Natural killer cell (primary cell): ENCODE results near the gene MELTF. TPM values are rescaled to one million over a fixed set of nuclear protein-coding genes. Genes with fewer than 3 reads are reported as not detected.
"Not testable (repeated sequence)": the region's sequence is repeated elsewhere in the genome, so short reads cannot be mapped to it uniquely, and the experiment has no call there.

Experiments
- ATAC-seq, 3 donors: fragments of 150-1000 bp in 2 of 3; fragments of 200-7000 bp in 1 of 3; cut with Tn5 transposase; 1 replicate in 1 of 3; 2 replicates in 2 of 3; pipeline ENCODE4 v1.10.0; 2021; ENCODE audit warnings: mild to moderate bottlenecking in 2 of 3, moderate library complexity in 2 of 3
- DNase-seq, 2 donors: peaks; one replicate each; pipeline versions ENCODE4 v3.0.0 to v3.0.0-alpha.2; 2013 to 2021; ENCODE audit warnings: mixed read lengths in 1 of 2
- H3K27ac ChIP-seq: one replicate; pipeline ENCODE4 v1.5.1; 2013; ENCODE audit warnings: mild to moderate bottlenecking, low read length
- H3K27me3 ChIP-seq: one replicate; pipeline ENCODE4 v1.6.1; 2013; ENCODE audit warnings: low read length; ENCODE audit not compliant: control insufficient read depth, insufficient read depth
- H3K36me3 ChIP-seq: one replicate; pipeline ENCODE4 v1.6.1; 2013; ENCODE audit warnings: low read length; ENCODE audit not compliant: control insufficient read depth, insufficient read depth
- H3K4me1 ChIP-seq: one replicate; pipeline ENCODE4 v1.6.1; 2013; ENCODE audit warnings: low read length; ENCODE audit not compliant: control insufficient read depth, insufficient read depth
- H3K4me3 ChIP-seq: one replicate; pipeline ENCODE4 v1.5.1; 2013; ENCODE audit warnings: low read length
- H3K9me3 ChIP-seq: one replicate; pipeline ENCODE4 v1.6.1; 2013; ENCODE audit warnings: low read length; ENCODE audit not compliant: control insufficient read depth, insufficient read depth
- H3K27ac Mint-ChIP-seq, 2 donors: one replicate each; pipeline ENCODE4 v1.8.0; 2022; ENCODE audit warnings: mild to moderate bottlenecking in 2 of 2, mixed read lengths in 2 of 2, moderate library complexity in 1 of 2
- H3K27me3 Mint-ChIP-seq, 2 donors: one replicate each; pipeline ENCODE4 v1.8.0; 2022; ENCODE audit warnings: low read depth in 2 of 2, mixed read lengths in 2 of 2
- H3K36me3 Mint-ChIP-seq: one replicate; pipeline ENCODE4 v1.8.0; 2022; ENCODE audit warnings: mixed read lengths
- H3K4me1 Mint-ChIP-seq, 2 donors: one replicate each; pipeline ENCODE4 v1.8.0; 2022; ENCODE audit warnings: mixed read lengths in 2 of 2
- H3K4me3 Mint-ChIP-seq: one replicate; pipeline ENCODE4 v1.8.0; 2022; ENCODE audit warnings: mild to moderate bottlenecking, moderate library complexity, mixed read lengths
- H3K9me3 Mint-ChIP-seq, 2 donors: one replicate each; pipeline ENCODE4 v1.8.0; 2022; ENCODE audit warnings: mixed read lengths in 2 of 2
- WGBS: methylation state at CpG from one replicate; pipeline ENCODE4 v1.1.7; 2013; ENCODE audit warnings: missing lambda C conversion rate; ENCODE audit not compliant: insufficient coverage; 5-methylcytosine and 5-hydroxymethylcytosine counted together
- intact Hi-C: fragments of 100-400 bp; cut with micrococcal nuclease; formaldehyde crosslinking; loops from one replicate; pipeline ENCODE4 v1.14.2; 2022
- total RNA-seq, 4 donors: library from RNA; stranded (reverse); fragments of 120-200 nt in 1 of 4; gene quantifications; one replicate each; pipeline versions ENCODE4 v1.2.3 to v1.2.4, GENCODE V29; 2013 to 2022
- TF ChIP-seq, protein P1 (sequence below): fragments of 200-600 bp; IDR thresholded peaks from one replicate; pipeline ENCODE4 v1.8.0; 2022; ENCODE audit warnings: antibody characterized with exemption

Gene MELTF
- total RNA-seq, 3 donors from 2014 or later (not counting 1 experiment from before 2014, with no cell fraction given) = 2.4 to 4.3 (median 4.0) TPM

DNA sequence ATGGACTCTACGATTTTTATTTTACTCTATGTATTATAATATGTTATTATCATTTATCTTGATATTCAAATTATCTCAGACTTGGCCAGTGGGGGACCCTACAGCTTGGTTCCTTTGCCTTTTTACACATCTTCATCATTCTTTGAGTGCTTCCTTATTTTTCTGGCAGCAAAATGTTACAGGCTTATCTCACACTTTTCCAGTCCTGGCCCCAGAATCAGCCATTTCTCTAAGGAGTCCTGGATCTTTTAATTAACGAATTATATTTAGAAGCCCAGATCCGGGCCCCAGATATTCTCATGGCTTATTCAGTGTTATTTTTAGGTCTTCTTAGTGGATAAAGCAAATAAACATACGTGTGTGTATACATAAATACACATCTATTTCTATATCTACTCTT, 32.8 kb upstream of the MELTF start:
- H3K36me3 Mint-ChIP-seq = peaks cover 26% of the 10 kb centered on the region
- no peak overlapping the region for H3K4me3 Mint-ChIP-seq

DNA sequence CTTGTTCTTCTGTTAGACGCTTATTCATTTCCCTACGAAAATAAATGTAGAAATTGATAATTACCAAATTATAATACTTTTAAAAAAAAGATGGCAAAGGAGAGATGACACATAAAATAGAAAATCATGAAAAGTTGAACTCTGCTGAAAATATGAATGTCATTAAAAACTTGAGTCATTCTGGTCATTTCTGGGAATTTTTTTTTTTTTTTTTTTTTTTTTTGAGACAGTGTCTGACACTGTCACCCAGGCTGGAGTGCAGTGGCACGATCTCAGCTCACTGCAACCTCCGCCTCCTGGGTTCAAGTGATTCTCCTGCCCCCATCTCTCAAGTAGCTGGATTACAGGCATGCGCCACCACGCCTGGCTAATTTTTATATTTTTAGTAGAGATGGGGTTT, 22.0 kb upstream of the MELTF start:
- peaks cover 19% of the 10 kb centered on the region for H3K36me3 ChIP-seq
- H3K27ac ChIP-seq, ATAC-seq, H3K4me3 ChIP-seq, H3K36me3 Mint-ChIP-seq, H3K27ac Mint-ChIP-seq, DNase-seq, H3K4me1 Mint-ChIP-seq, H3K27me3 Mint-ChIP-seq, H3K9me3 ChIP-seq, intact Hi-C loops, H3K9me3 Mint-ChIP-seq, H3K4me1 ChIP-seq, H3K27me3 ChIP-seq, H3K4me3 Mint-ChIP-seq: not testable (repeated sequence)
- WGBS = 86% methylated on average over 4 of the region's 6 CpGs

More for the DNA sequence above, 32.8 kb upstream of the MELTF start:
- DNase-seq (no peak), ATAC-seq (no peak)
- 94% methylated on average over 2 of the region's 4 CpGs for WGBS
- H3K36me3 ChIP-seq = peaks cover 36% of the 10 kb centered on the region
- H3K9me3 ChIP-seq = no peaks in the 10 kb centered on the region
- H3K4me1 ChIP-seq = no peaks in the 10 kb centered on the region
- no peaks in the 10 kb centered on the region for H3K27me3 ChIP-seq
- Mint-ChIP-seq H3K27me3 (no peaks in the 10 kb centered on the region), H3K4me1 (no peaks in the 10 kb centered on the region), H3K9me3 (no peaks in the 10 kb centered on the region), H3K27ac (no peak overlapping the region)
- TF ChIP-seq, protein P1, sequence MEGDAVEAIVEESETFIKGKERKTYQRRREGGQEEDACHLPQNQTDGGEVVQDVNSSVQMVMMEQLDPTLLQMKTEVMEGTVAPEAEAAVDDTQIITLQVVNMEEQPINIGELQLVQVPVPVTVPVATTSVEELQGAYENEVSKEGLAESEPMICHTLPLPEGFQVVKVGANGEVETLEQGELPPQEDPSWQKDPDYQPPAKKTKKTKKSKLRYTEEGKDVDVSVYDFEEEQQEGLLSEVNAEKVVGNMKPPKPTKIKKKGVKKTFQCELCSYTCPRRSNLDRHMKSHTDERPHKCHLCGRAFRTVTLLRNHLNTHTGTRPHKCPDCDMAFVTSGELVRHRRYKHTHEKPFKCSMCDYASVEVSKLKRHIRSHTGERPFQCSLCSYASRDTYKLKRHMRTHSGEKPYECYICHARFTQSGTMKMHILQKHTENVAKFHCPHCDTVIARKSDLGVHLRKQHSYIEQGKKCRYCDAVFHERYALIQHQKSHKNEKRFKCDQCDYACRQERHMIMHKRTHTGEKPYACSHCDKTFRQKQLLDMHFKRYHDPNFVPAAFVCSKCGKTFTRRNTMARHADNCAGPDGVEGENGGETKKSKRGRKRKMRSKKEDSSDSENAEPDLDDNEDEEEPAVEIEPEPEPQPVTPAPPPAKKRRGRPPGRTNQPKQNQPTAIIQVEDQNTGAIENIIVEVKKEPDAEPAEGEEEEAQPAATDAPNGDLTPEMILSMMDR = no peak
- no peak overlapping the region for H3K27ac ChIP-seq
- no peak overlapping the region for H3K4me3 ChIP-seq
- intact Hi-C loops = no loop called here

DNA sequence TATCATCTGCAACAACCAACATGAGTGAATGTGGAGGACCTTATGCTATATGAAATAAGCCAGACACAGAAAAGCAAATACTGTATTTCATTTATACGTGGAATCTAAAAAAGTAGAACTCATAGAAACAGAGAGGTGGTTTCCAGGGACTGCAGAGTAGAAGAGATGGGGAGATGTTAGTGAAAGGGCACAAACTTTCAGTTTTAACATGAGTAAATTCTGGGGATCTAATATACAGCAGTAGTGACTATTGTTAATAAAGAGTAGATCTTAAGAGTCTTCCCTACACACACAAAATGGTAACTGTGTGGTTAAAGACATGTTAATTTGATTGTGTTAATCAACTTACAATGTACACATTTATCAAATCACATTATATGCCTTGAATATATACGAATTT, 20.9 kb upstream of the MELTF start:
- no peak overlapping the region for H3K4me3 ChIP-seq
- 86% methylated on average over 1 of the region's 2 CpGs for WGBS
- intact Hi-C loops = no loop called here
- H3K4me1 ChIP-seq = no peaks in the 10 kb centered on the region
- Mint-ChIP-seq H3K4me1 (no peaks in the 10 kb centered on the region), H3K4me3 (no peak overlapping the region), H3K9me3 (no peaks in the 10 kb centered on the region), H3K27me3 (no peaks in the 10 kb centered on the region), H3K36me3 (peaks cover 5% of the 10 kb centered on the region), H3K27ac (no peak overlapping the region)
- no peak for ATAC-seq
- DNase-seq = no peak
- H3K27me3 ChIP-seq = no peaks in the 10 kb centered on the region
- TF ChIP-seq, protein P1 = no peak
- peaks cover 18% of the 10 kb centered on the region for H3K36me3 ChIP-seq
- H3K27ac ChIP-seq = no peak overlapping the region
- H3K9me3 ChIP-seq = no peaks in the 10 kb centered on the region

DNA sequence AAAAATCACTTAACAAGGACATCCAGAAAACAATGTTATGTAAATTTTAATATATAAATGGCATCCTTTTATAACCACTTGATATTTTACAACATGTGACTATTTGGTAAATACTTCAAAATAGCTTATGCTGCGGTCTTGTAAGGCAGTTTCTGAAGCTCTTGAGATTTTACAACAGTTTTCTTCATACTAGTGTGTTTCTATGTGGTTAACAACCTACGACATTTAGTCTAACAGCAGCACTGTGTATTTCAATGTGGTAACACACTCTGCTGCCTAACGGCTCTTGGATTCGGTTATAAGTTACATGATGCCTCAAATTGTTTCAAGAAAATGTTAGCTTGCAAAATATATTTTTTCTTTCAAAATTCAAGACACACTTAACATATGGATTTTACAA, 12.9 kb upstream of the MELTF start:
- Histone ChIP-seq H3K27ac (no peak overlapping the region), H3K9me3 (no peaks in the 10 kb centered on the region), H3K36me3 (peaks cover 17% of the 10 kb centered on the region), H3K4me1 (no peaks in the 10 kb centered on the region), H3K4me3 (no peak overlapping the region), H3K27me3 (no peaks in the 10 kb centered on the region)
- Mint-ChIP-seq H3K4me3 (no peak overlapping the region), H3K27ac (no peak overlapping the region), H3K9me3 (no peaks in the 10 kb centered on the region), H3K36me3 (peaks cover 7% of the 10 kb centered on the region), H3K4me1 (no peaks in the 10 kb centered on the region), H3K27me3 (no peaks in the 10 kb centered on the region)
- DNase-seq (no peak), ATAC-seq (no peak)
- WGBS = 94% methylated on average over 4 of the region's 4 CpGs
- TF ChIP-seq, protein P1 = no peak
- intact Hi-C loops = no loop called here
